ENCODE results near the gene ACSL1. TPM values are rescaled to one million over a fixed set of nuclear protein-coding genes. Genes with fewer than 3 reads are reported as not detected.

Gene ACSL1
- total and polyA plus RNA-seq, 2 donors from 2014 or later = 98.1 to 322 TPM

DNA sequence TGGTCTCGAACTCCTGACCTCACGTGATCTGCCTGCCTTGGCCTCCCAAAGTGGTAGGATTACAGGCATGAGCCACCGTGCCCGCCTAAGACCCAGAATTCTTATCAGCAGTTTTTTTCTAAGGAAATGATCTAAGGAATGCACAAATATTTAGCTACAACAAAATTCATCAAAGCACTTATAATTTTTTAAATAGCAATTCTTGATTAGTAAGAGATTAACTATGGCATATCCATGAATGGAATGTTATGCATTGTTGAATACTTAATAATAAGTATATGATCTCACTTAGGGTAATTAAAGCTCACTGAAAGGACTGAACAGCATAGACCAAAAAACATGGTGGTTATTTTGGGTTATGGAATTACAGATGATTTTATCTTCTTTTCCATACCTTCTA lies 110.2 kb downstream of the ACSL1 start:
- Histone ChIP-seq H3K9ac (ENCODE audit: low read length in 3 of 3) (no peak overlapping the region), H3K27ac (ENCODE audit: low read depth in 2 of 2, low read length in 2 of 2) (no peak overlapping the region), H3K4me3 (ENCODE audit: low read length in 3 of 3) (no peak overlapping the region), H3K4me1 (ENCODE audit: control insufficient read depth in 2 of 3, insufficient read depth in 2 of 3, low read depth in 1 of 3, low read length in 3 of 3) (no peaks in the 10 kb centered on the region), H3K9me3 (ENCODE audit: control insufficient read depth in 2 of 3, insufficient read depth in 1 of 3, low read length in 3 of 3) (no peaks in the 10 kb centered on the region), H3K36me3 (ENCODE audit: control insufficient read depth in 2 of 3, insufficient read depth in 3 of 3, low read length in 3 of 3) (peaks cover 0 to 3% (median 0%) of the 10 kb centered on the region in 3 donors), H3K27me3 (ENCODE audit: control insufficient read depth, insufficient read depth, low read length) (no peaks in the 10 kb centered on the region)
- no peak for TF ChIP-seq CTCF (IDR thresholded peaks at IDR 0.05; ENCODE audit: borderline replicate concordance, extremely low read depth, insufficient read depth)
- intact Hi-C loops (cut with DNase I) = no loop called here
- FAIRE-seq (no peak), DNase-seq (no peak)

GRCh38 chr4:184713887-184714286 lies 111.9 kb downstream of the ACSL1 start:
- FAIRE-seq = no peak

GRCh38 chr4:184712322-184712721 lies 113.4 kb downstream of the ACSL1 start:
- Histone ChIP-seq H3K27ac (ENCODE audit: low read depth in 2 of 2, low read length in 2 of 2) (no peak overlapping the region), H3K36me3 (ENCODE audit: control insufficient read depth in 2 of 3, insufficient read depth in 3 of 3, low read length in 3 of 3) (peaks cover 0 to 3% (median 0%) of the 10 kb centered on the region in 3 donors)

More at GRCh38 chr4:184713887-184714286, 111.9 kb downstream of the ACSL1 start:
- H3K36me3 ChIP-seq (ENCODE audit: control insufficient read depth in 2 of 3, insufficient read depth in 3 of 3, low read length in 3 of 3) = peaks cover 0 to 3% (median 0%) of the 10 kb centered on the region in 3 donors
- peak in 1 of 5 donors; percentile 5 for DNase-seq
- TF ChIP-seq CTCF (IDR thresholded peaks at IDR 0.05; ENCODE audit: borderline replicate concordance, extremely low read depth, insufficient read depth) = no peak
- no peaks in the 10 kb centered on the region for H3K4me1 ChIP-seq (ENCODE audit: control insufficient read depth in 2 of 3, insufficient read depth in 2 of 3, low read depth in 1 of 3, low read length in 3 of 3)
- no peaks in the 10 kb centered on the region for H3K27me3 ChIP-seq (ENCODE audit: control insufficient read depth, insufficient read depth, low read length)
- no peak overlapping the region for H3K9ac ChIP-seq (ENCODE audit: low read length in 3 of 3)
- H3K27ac ChIP-seq (ENCODE audit: low read depth in 2 of 2, low read length in 2 of 2) = no peak overlapping the region
- intact Hi-C loops (cut with DNase I) = no loop called here
- no peak overlapping the region for H3K4me3 ChIP-seq (ENCODE audit: low read length in 3 of 3)
- no peaks in the 10 kb centered on the region for H3K9me3 ChIP-seq (ENCODE audit: control insufficient read depth in 2 of 3, insufficient read depth in 1 of 3, low read length in 3 of 3)

More at GRCh38 chr4:184712322-184712721, 113.4 kb downstream of the ACSL1 start:
- Histone ChIP-seq H3K9me3 (ENCODE audit: control insufficient read depth in 2 of 3, insufficient read depth in 1 of 3, low read length in 3 of 3) (no peaks in the 10 kb centered on the region), H3K27me3 (ENCODE audit: control insufficient read depth, insufficient read depth, low read length) (no peaks in the 10 kb centered on the region), H3K4me3 (ENCODE audit: low read length in 3 of 3) (no peak overlapping the region), H3K9ac (ENCODE audit: low read length in 3 of 3) (no peak overlapping the region), H3K4me1 (ENCODE audit: control insufficient read depth in 2 of 3, insufficient read depth in 2 of 3, low read depth in 1 of 3, low read length in 3 of 3) (no peaks in the 10 kb centered on the region)
- no peak for DNase-seq
- FAIRE-seq = no peak
- intact Hi-C loops (cut with DNase I) = no loop called here
- TF ChIP-seq CTCF (IDR thresholded peaks at IDR 0.05; ENCODE audit: borderline replicate concordance, extremely low read depth, insufficient read depth) = no peak

All from kidney (tissue), 14 donors.